Smooth muscle cell of the brain vasculature (primary cell): ENCODE data around the gene ELMOD2.

Source experiments
- DNase-seq: peaks from one replicate; pipeline ENCODE4 v3.0.0-alpha.2; 2012; ENCODE audit warnings: low read depth, low spot score

ELMOD2 gene

DNA sequence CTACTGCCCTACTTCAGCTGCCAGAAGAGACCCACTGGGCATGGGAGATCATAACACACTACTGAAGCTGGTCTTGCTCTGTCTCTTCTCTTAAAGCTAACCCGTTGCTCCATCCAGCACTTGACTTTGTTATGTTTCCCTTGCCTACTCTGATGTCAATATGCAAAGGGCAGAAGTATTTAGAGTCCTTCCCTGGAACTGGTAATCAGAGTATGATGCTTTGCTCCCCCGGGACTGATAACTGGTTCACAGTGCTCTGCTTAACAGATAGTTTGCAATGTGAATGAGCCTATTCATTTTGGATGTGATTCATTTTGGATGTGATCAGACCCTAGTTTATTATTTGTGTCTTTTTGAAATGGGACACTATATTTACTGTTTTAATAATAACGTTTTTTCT, 57.1 kb downstream of the ELMOD2 start:
- DNase-seq: no peak

DNA sequence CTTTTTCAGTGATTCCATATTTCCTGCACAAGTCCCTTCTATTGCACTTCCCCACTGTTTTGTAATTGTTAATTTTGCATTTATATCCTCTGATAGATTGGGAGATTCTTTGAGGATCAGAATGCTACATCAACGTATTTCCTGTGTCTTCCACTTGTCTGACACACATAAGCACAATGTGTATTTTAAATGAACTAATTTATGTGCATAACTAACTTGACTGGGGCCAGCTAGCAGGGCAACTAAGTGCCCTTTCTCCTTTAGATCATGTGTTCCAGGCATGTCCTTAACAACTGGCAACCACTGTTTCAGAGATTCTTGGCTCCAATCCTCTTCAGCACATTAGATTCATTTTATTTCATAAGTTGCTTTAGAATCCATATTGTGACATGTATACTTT, 60.5 kb downstream of the ELMOD2 start:
- DNase-seq: no peak

DNA sequence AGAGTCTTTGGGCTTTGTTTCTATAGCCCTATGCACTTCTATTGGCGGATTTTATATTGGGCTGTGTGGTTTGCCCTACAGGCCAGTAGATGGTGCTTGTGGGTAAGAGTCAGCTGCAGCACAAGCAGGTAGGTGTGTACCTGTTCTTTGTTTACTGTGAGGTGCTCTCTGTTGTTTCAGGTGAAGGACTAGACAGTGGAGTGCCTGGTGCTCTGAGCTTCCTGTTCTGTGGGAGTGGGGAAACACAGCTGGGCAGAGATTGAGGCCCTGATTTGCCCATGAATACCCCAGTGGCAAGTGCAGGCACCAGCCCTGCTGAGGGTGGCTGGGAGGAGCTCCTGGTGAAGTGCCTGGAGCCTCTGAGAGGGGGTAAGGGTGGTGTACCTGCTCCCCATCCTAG, 71.1 kb downstream of the ELMOD2 start:
- no peak for DNase-seq

GRCh38 chr4:140600408-140600807, 76.4 kb downstream of the ELMOD2 start:
- DNase-seq: no peak

GRCh38 chr4:140602714-140603113, 78.7 kb downstream of the ELMOD2 start:
- no peak for DNase-seq

GRCh38 chr4:140603286-140603685, 79.3 kb downstream of the ELMOD2 start:
- DNase-seq: no peak
